Cardiac muscle cell (in vitro differentiated cells and primary cell): ENCODE measurements around the gene ATP13A5. TPM values are rescaled to one million over a fixed set of nuclear protein-coding genes. Genes with fewer than 3 reads are reported as not detected.

Source experiments
- DNase-seq, 2 donors: peaks; one replicate each; pipeline versions ENCODE4 v3.0.0 to v3.0.0-alpha.2; 2010 to 2017; ENCODE audit warnings: low read depth in 1 of 2, low spot score in 1 of 2
- H3K27ac ChIP-seq: fragments of 200-600 bp; sonication (generic); 2 replicates; pipeline ENCODE4 v1.5.1; 2016
- H3K27me3 ChIP-seq: fragments of 200-600 bp; sonication (generic); 2 replicates; pipeline ENCODE4 v1.6.0; 2016; ENCODE audit warnings: control low read depth
- H3K36me3 ChIP-seq: fragments of 200-600 bp; sonication (generic); 2 replicates; pipeline ENCODE4 v1.5.1; 2016; ENCODE audit warnings: control low read depth
- H3K4me1 ChIP-seq: fragments of 200-600 bp; sonication (generic); 2 replicates; pipeline ENCODE4 v1.8.1; 2017; ENCODE audit warnings: low read depth, mild to moderate bottlenecking, mixed run types
- H3K4me3 ChIP-seq: fragments of 200-600 bp; sonication (generic); 2 replicates; pipeline ENCODE4 v1.5.1; 2016; ENCODE audit warnings: mild to moderate bottlenecking
- H3K9me3 ChIP-seq: fragments of 200-600 bp; sonication (generic); 2 replicates; pipeline ENCODE4 v1.5.1; 2017; ENCODE audit warnings: low read depth, mild to moderate bottlenecking, control low read depth
- CTCF ChIP-seq: IDR thresholded peaks from 2 replicates; pipeline ENCODE4 v1.5.1; 2012; ENCODE audit warnings: low read depth, mild to moderate bottlenecking, low read length
- polyA plus RNA-seq: library from polyadenylated mRNA; unstranded; fragments of >200 nt; fragmentation: Nextera tagmentation; extraction: Ambion mirVana; gene quantifications from 2 replicates; pipeline ENCODE4 v1.2.1, GENCODE V29; 2016
- total RNA-seq: library from RNA; depleted of rRNA; stranded (reverse); fragments of >200 nt; gene quantifications from 2 replicates; pipeline ENCODE4 v1.2.3, GENCODE V29; 2016

ATP13A5 gene
- total and polyA plus RNA-seq, 2 experiments from 2014 or later = 0.16 TPM; not detected in 1

- Histone ChIP-seq H3K36me3 (no peaks in the 10 kb centered on the region), H3K4me3 (no peak overlapping the region), H3K27ac (no peak overlapping the region), H3K9me3 (no peaks in the 10 kb centered on the region), H3K4me1 (peaks cover 8% of the 10 kb centered on the region), H3K27me3 (no peaks in the 10 kb centered on the region)
- no peak for TF ChIP-seq CTCF
- DNase-seq = no peak
Measured at GRCh38 chr3:193333229-193333628, 45.3 kb downstream of the ATP13A5 start.

GRCh38 chr3:193330555-193331204, 47.9 kb downstream of the ATP13A5 start:
- Histone ChIP-seq H3K27ac (no peak overlapping the region), H3K9me3 (no peaks in the 10 kb centered on the region), H3K4me3 (no peak overlapping the region), H3K27me3 (no peaks in the 10 kb centered on the region), H3K4me1 (peaks cover 8% of the 10 kb centered on the region), H3K36me3 (no peaks in the 10 kb centered on the region)
- DNase-seq = no peak
- TF ChIP-seq CTCF = no peak

GRCh38 chr3:193317682-193318300, 60.8 kb downstream of the ATP13A5 start:
- H3K27me3 ChIP-seq = no peaks in the 10 kb centered on the region
- no peak overlapping the region for H3K4me3 ChIP-seq
- H3K36me3 ChIP-seq = no peaks in the 10 kb centered on the region
- H3K27ac ChIP-seq = no peak overlapping the region
- peaks cover 4% of the 10 kb centered on the region for H3K4me1 ChIP-seq
- no peaks in the 10 kb centered on the region for H3K9me3 ChIP-seq
- no peak for TF ChIP-seq CTCF
- DNase-seq = no peak

- DNase-seq = no peak
- no peaks in the 10 kb centered on the region for H3K9me3 ChIP-seq
- H3K4me1 ChIP-seq = peaks cover 29% of the 10 kb centered on the region
- H3K4me3 ChIP-seq = no peak overlapping the region
- H3K36me3 ChIP-seq = no peaks in the 10 kb centered on the region
- no peak overlapping the region for H3K27ac ChIP-seq
- H3K27me3 ChIP-seq = no peaks in the 10 kb centered on the region
- no peak for TF ChIP-seq CTCF
Measured at GRCh38 chr3:193314161-193314560, 64.4 kb downstream of the ATP13A5 start.

- Histone ChIP-seq H3K4me1 (peaks cover 29% of the 10 kb centered on the region), H3K27ac (no peak overlapping the region), H3K4me3 (no peak overlapping the region), H3K27me3 (no peaks in the 10 kb centered on the region), H3K36me3 (no peaks in the 10 kb centered on the region), H3K9me3 (no peaks in the 10 kb centered on the region)
- no peak for TF ChIP-seq CTCF
- no peak for DNase-seq
Measured at GRCh38 chr3:193313061-193313958, 65.2 kb downstream of the ATP13A5 start.
